Kidney (tissue), 14 donors: ENCODE results near the gene NPAS3. TPM values are rescaled to one million over a fixed set of nuclear protein-coding genes. Genes with fewer than 3 reads are reported as not detected.

Experiments
- DNase-seq, 5 donors: peaks; one replicate each; pipeline ENCODE4 v3.0.0-alpha.2; 2013 to 2020
- FAIRE-seq: peaks from 2 replicates; lab custom pipeline; 2012; peaks lifted over from hg19 to GRCh38; lab: Jason Lieb, UNC
- H3K27ac ChIP-seq, 2 donors: one replicate each; pipeline ENCODE4 v1.7.0; 2013; ENCODE audit warnings: low read depth in 2 of 2, low read length in 2 of 2, inconsistent platforms in 1 of 2
- H3K27me3 ChIP-seq: one replicate; pipeline ENCODE4 v1.7.1; 2013; ENCODE audit warnings: low read length, inconsistent platforms; ENCODE audit not compliant: control insufficient read depth, insufficient read depth
- H3K36me3 ChIP-seq, 3 donors: one replicate each; pipeline versions ENCODE4 v1.7.0 to v1.7.1; 2013; ENCODE audit warnings: low read length in 3 of 3, control low read depth in 1 of 3, inconsistent platforms in 1 of 3; ENCODE audit not compliant: insufficient read depth in 3 of 3, control insufficient read depth in 2 of 3
- H3K4me1 ChIP-seq, 3 donors: one replicate each; pipeline versions ENCODE4 v1.7.0 to v1.7.1; 2013; ENCODE audit warnings: low read length in 3 of 3, inconsistent platforms in 1 of 3, low read depth in 1 of 3; ENCODE audit not compliant: control insufficient read depth in 2 of 3, insufficient read depth in 2 of 3
- H3K4me3 ChIP-seq, 3 donors: one replicate each; pipeline versions ENCODE4 v1.7.0 to v1.8.1; 2013; ENCODE audit warnings: low read length in 3 of 3, control low read depth in 1 of 3, inconsistent platforms in 1 of 3
- H3K9ac ChIP-seq, 3 donors: one replicate each; pipeline versions ENCODE4 v1.7.0 to v1.7.1; 2013; ENCODE audit warnings: low read length in 3 of 3, control low read depth in 1 of 3, inconsistent platforms in 1 of 3
- H3K9me3 ChIP-seq, 3 donors: one replicate each; pipeline versions ENCODE4 v1.7.0 to v1.7.1; 2013; ENCODE audit warnings: low read length in 3 of 3, control low read depth in 1 of 3, inconsistent platforms in 1 of 3; ENCODE audit not compliant: control insufficient read depth in 2 of 3, insufficient read depth in 1 of 3
- intact Hi-C: fragments of 100-400 bp; cut with DNase I; formaldehyde crosslinking; loops from one replicate; pipeline ENCODE4 v1.11.1; 2022
- polyA plus RNA-seq: library from polyadenylated mRNA; stranded (reverse); fragments of 350-450 nt; fragmentation: Illumina TruSeq; extraction: RNeasy Lipid Tissue Mini Kit (QIAGEN cat#74804); gene quantifications from one replicate; pipeline ENCODE4 v1.2.3, GENCODE V29; 2014; ENCODE audit warnings: low read depth, low replicate concordance; ENCODE audit not compliant: insufficient read depth
- total RNA-seq: library from RNA; stranded (reverse); fragmentation: NEBNext Ultra II Directional; extraction: Animal tissue kit (Norgen Biotek cat#: 25700); gene quantifications from one replicate; pipeline ENCODE4 v1.2.1, GENCODE V29; 2021
- TF ChIP-seq, protein P1 (sequence below): IDR thresholded peaks from 3 replicates; pipeline ENCODE4 v1.5.1; 2012; ENCODE audit warnings: mild to moderate bottlenecking, moderate library complexity, borderline replicate concordance; ENCODE audit not compliant: insufficient read depth; ENCODE audit errors: extremely low read depth
- donor health status: control.
- donor health status: control.
- donor health status: control.
- donor health status: control.
- donor health status: control.
- donor health status: DM: yes; HTN: yes; CAD: no.
- donor health status: Normal renal cell carcinoma (clear cell type).

The NPAS3 gene
- total and polyA plus RNA-seq, 2 donors from 2014 or later: 0.82 to 5.0 TPM

DNA sequence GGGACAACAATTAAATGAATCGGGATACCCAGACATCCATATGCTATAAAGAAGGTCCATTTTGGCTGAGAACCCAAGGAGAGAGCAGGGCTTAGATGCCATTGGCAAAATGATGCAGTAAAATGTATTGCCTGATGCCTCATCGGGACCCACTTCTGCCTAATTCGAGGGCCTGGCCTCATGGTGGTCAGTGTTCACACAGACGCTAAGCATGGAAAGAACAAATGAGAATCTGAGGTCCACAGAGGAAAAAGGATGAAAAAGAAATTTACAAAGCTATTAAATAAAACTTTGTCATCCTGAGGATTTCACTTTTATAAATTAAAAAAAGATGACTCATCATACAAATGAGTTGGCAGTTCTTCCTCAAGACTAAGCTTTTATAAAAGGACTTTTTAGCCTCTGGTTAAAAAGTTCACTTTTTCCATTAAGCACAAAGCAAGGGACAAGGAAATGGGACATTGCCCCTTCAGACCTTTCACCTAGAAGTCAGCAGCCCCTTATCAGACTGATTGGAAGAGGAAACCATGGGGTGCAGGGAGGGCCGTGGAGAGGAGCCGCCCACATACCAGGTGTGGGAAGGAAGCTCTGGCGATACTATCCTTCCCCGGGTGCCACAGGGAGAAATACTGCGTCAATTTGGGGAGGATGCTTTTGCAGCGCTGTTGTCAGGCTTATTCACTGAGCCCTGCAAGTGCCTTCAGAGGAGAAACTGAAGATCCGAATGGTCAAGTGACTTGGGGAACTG lies 836.2 kb downstream of the NPAS3 start:
- TF ChIP-seq, protein P1, sequence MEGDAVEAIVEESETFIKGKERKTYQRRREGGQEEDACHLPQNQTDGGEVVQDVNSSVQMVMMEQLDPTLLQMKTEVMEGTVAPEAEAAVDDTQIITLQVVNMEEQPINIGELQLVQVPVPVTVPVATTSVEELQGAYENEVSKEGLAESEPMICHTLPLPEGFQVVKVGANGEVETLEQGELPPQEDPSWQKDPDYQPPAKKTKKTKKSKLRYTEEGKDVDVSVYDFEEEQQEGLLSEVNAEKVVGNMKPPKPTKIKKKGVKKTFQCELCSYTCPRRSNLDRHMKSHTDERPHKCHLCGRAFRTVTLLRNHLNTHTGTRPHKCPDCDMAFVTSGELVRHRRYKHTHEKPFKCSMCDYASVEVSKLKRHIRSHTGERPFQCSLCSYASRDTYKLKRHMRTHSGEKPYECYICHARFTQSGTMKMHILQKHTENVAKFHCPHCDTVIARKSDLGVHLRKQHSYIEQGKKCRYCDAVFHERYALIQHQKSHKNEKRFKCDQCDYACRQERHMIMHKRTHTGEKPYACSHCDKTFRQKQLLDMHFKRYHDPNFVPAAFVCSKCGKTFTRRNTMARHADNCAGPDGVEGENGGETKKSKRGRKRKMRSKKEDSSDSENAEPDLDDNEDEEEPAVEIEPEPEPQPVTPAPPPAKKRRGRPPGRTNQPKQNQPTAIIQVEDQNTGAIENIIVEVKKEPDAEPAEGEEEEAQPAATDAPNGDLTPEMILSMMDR: no peak
- intact Hi-C loops: no loop called here
- no peak overlapping the region for H3K4me3 ChIP-seq
- FAIRE-seq: no peak
- DNase-seq: no peak
- H3K27ac ChIP-seq: no peak overlapping the region
- no peaks in the 10 kb centered on the region for H3K27me3 ChIP-seq
- no peaks in the 10 kb centered on the region for H3K4me1 ChIP-seq
- no peak overlapping the region for H3K9ac ChIP-seq
- no peaks in the 10 kb centered on the region for H3K9me3 ChIP-seq
- no peaks in the 10 kb centered on the region for H3K36me3 ChIP-seq

DNA sequence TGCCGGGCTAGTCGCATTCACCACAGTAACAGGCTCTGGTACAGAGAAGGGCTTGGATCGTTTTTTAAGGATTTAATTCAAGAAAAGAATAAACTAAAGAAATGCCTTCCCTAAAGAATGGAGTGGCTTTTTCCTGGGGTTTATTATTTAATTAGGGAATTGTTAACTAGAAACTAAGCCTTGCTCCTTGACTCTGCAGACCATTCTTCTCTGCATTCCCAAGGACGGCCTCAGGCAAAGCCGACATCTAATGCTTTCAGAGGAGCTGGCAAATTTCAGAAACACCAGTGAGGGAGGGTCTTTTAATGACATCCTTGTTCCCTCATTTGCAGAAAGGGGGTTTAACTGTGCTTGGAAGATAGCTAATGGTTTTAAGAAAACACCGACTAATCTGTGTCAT lies 838.2 kb downstream of the NPAS3 start:
- TF ChIP-seq, protein P1: no peak
- DNase-seq (no peak), FAIRE-seq (no peak)
- Histone ChIP-seq H3K9ac (no peak overlapping the region), H3K27ac (no peak overlapping the region), H3K27me3 (no peaks in the 10 kb centered on the region), H3K4me3 (no peak overlapping the region), H3K36me3 (no peaks in the 10 kb centered on the region), H3K4me1 (no peaks in the 10 kb centered on the region), H3K9me3 (no peaks in the 10 kb centered on the region)
- intact Hi-C loops: no loop called here

DNA sequence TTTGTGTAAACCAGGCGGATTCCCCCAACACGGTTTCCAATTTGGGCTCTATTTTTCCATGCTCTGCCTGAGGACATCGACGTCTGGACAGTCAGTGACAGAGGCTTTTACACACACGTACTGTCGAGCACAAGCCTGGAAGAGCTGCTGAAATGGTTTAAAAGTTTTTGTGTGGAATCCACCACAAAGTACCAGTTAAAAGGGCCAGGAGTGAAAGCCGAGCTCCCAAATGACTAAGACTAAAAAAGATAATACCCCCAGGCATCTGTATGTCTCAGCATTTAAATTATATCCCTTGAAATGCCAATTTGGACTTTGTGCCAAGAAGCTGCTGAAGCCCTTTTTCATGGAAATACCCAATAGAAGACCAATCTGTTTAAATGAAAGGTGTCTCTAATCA lies 839.0 kb downstream of the NPAS3 start:
- intact Hi-C loops: no loop called here
- no peak overlapping the region for H3K4me3 ChIP-seq
- no peaks in the 10 kb centered on the region for H3K9me3 ChIP-seq
- no peak for DNase-seq
- no peaks in the 10 kb centered on the region for H3K4me1 ChIP-seq
- FAIRE-seq: no peak
- H3K27me3 ChIP-seq: no peaks in the 10 kb centered on the region
- H3K36me3 ChIP-seq: no peaks in the 10 kb centered on the region
- no peak overlapping the region for H3K27ac ChIP-seq
- no peak overlapping the region for H3K9ac ChIP-seq
- TF ChIP-seq, protein P1: no peak

DNA sequence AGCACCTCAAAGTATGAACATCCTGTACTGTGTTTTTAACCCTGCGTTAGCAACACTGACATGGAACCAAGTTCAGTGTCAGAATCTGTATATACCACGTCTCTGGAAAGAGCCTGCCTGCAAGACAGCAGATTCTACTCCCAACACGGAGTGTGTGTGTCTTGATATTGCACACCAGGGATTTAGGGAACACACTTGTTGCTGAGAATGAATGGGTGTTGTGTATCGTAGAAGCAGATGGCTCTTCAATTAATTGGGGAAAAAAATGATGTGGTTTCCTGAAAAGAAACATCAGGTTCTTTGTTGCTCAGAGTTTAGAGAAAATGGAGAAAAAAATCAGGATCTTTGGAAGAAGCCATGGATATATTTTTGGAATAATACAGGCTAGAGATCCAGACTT lies 841.4 kb downstream of the NPAS3 start:
- no peak overlapping the region for H3K4me3 ChIP-seq
- TF ChIP-seq, protein P1: no peak
- intact Hi-C loops: no loop called here
- no peaks in the 10 kb centered on the region for H3K36me3 ChIP-seq
- H3K27ac ChIP-seq: no peak overlapping the region
- H3K9me3 ChIP-seq: no peaks in the 10 kb centered on the region
- DNase-seq (no peak), FAIRE-seq (no peak)
- H3K9ac ChIP-seq: no peak overlapping the region
- H3K4me1 ChIP-seq: no peaks in the 10 kb centered on the region
- H3K27me3 ChIP-seq: no peaks in the 10 kb centered on the region
